HEK293 (cell line): ENCODE measurements around the gene DRC7.

Source experiments
- GLI2 ChIP-seq: fragments of 450-650 bp; formaldehyde crosslinking; IDR thresholded peaks from 2 replicates; pipeline ENCODE4; 2017; ENCODE audit warnings: missing biosample characterization, missing genetic modification characterization, low read depth, borderline replicate concordance
- GLI4 ChIP-seq: fragments of 450-650 bp; formaldehyde crosslinking; IDR thresholded peaks from 2 replicates; pipeline ENCODE4 v1.5.1; 2016; ENCODE audit warnings: missing biosample characterization, missing genetic modification characterization
- KLF16 ChIP-seq: fragments of 450-650 bp; formaldehyde crosslinking; IDR thresholded peaks from 2 replicates; pipeline ENCODE4 v1.5.1; 2017; ENCODE audit warnings: missing biosample characterization, missing genetic modification characterization
- SALL2 ChIP-seq: fragments of 450-650 bp; formaldehyde crosslinking; IDR thresholded peaks from 2 replicates; pipeline ENCODE4 v1.5.0; 2017; ENCODE audit warnings: missing biosample characterization, mild to moderate bottlenecking, missing genetic modification characterization, borderline replicate concordance
- SP7 ChIP-seq: fragments of 450-650 bp; formaldehyde crosslinking; IDR thresholded peaks from 2 replicates; pipeline ENCODE4 v1.5.1; 2016; ENCODE audit warnings: missing biosample characterization, missing genetic modification characterization
- ZFP41 ChIP-seq: fragments of 450-650 bp; formaldehyde crosslinking; IDR thresholded peaks from 2 replicates; pipeline ENCODE4 v1.5.1; 2016; ENCODE audit warnings: missing biosample characterization, missing genetic modification characterization, borderline replicate concordance
- ZIC2 ChIP-seq: fragments of 450-650 bp; formaldehyde crosslinking; IDR thresholded peaks from 2 replicates; pipeline ENCODE4 v1.5.1; 2016; ENCODE audit warnings: missing biosample characterization, missing genetic modification characterization
- ZNF10 ChIP-seq: fragments of 450-650 bp; formaldehyde crosslinking; IDR thresholded peaks from 2 replicates; pipeline ENCODE4 v1.5.1; 2017; ENCODE audit warnings: missing biosample characterization, missing genetic modification characterization
- ZNF146 ChIP-seq: fragments of 450-650 bp; formaldehyde crosslinking; IDR thresholded peaks from 2 replicates; pipeline ENCODE4 v1.5.1; 2016; ENCODE audit warnings: missing biosample characterization, missing genetic modification characterization
- ZNF175 ChIP-seq: fragments of 450-650 bp; formaldehyde crosslinking; IDR thresholded peaks from 2 replicates; pipeline ENCODE4 v1.5.1; 2016; ENCODE audit warnings: missing biosample characterization, missing genetic modification characterization
- ZNF223 ChIP-seq: fragments of 450-650 bp; formaldehyde crosslinking; IDR thresholded peaks from 2 replicates; pipeline ENCODE4 v1.5.1; 2016; ENCODE audit warnings: missing biosample characterization, missing genetic modification characterization
- ZNF274 ChIP-seq, 2 experiments: fragments of 200-500 bp in 1 of 2; fragments of 450-650 bp in 1 of 2; sonication (Bioruptor generic) in 1 of 2; formaldehyde crosslinking in 1 of 2; IDR thresholded peaks; 2 replicates each; pipeline versions ENCODE4 v1.5.1 to v1.6.1; 2014 to 2016; ENCODE audit warnings: borderline replicate concordance in 1 of 2, inconsistent platforms in 1 of 2, low read length in 1 of 2, missing biosample characterization in 1 of 2, missing genetic modification characterization in 1 of 2
- ZNF335 ChIP-seq: fragments of 450-650 bp; formaldehyde crosslinking; conservative IDR thresholded peaks from 2 replicates; pipeline ENCODE4 v1.5.1; 2016; ENCODE audit warnings: missing biosample characterization, missing genetic modification characterization
- ZNF473 ChIP-seq: fragments of 450-650 bp; formaldehyde crosslinking; IDR thresholded peaks from 2 replicates; pipeline ENCODE4 v1.5.1; 2017; ENCODE audit warnings: missing biosample characterization, missing genetic modification characterization
- ZNF48 ChIP-seq: fragments of 450-650 bp; formaldehyde crosslinking; IDR thresholded peaks from 2 replicates; pipeline ENCODE4 v1.5.1; 2016; ENCODE audit warnings: missing biosample characterization, missing genetic modification characterization
- ZNF555 ChIP-seq: fragments of 450-650 bp; formaldehyde crosslinking; conservative IDR thresholded peaks from 2 replicates; pipeline ENCODE4 v1.5.1; 2017; ENCODE audit warnings: missing biosample characterization, mild to moderate bottlenecking, missing genetic modification characterization, inconsistent platforms
- ZNF610 ChIP-seq: fragments of 450-650 bp; formaldehyde crosslinking; IDR thresholded peaks from 2 replicates; pipeline ENCODE4 v1.5.1; 2016; ENCODE audit warnings: missing biosample characterization, missing genetic modification characterization, borderline replicate concordance
- ZNF629 ChIP-seq: fragments of 450-650 bp; formaldehyde crosslinking; IDR thresholded peaks from 2 replicates; pipeline ENCODE4 v1.5.1; 2017; ENCODE audit warnings: missing biosample characterization, missing genetic modification characterization
- ZNF791 ChIP-seq: fragments of 450-650 bp; formaldehyde crosslinking; IDR thresholded peaks from 2 replicates; pipeline ENCODE4 v1.5.1; 2016; ENCODE audit warnings: missing biosample characterization, missing genetic modification characterization
- ZNF792 ChIP-seq: fragments of 450-650 bp; formaldehyde crosslinking; IDR thresholded peaks from 2 replicates; pipeline ENCODE4 v1.5.1; 2016; ENCODE audit warnings: missing biosample characterization, missing genetic modification characterization
- TF ChIP-seq, protein P1 (sequence below): fragments of 450-650 bp; formaldehyde crosslinking; IDR thresholded peaks from 2 replicates; pipeline ENCODE4 v1.5.1; 2017; ENCODE audit warnings: missing biosample characterization, missing genetic modification characterization
- TF ChIP-seq, protein P2 (sequence below): fragments of 450-650 bp; formaldehyde crosslinking; IDR thresholded peaks from 2 replicates; pipeline ENCODE4 v1.5.1; 2016; ENCODE audit warnings: missing biosample characterization, missing genetic modification characterization
- TF ChIP-seq, protein P3 (sequence below): fragments of 450-650 bp; formaldehyde crosslinking; IDR thresholded peaks from 2 replicates; pipeline ENCODE4 v1.5.1; 2016; ENCODE audit warnings: missing biosample characterization, missing genetic modification characterization
- TF ChIP-seq, protein P4 (sequence below): fragments of 450-650 bp; formaldehyde crosslinking; IDR thresholded peaks from 2 replicates; pipeline ENCODE4 v1.5.1; 2016; ENCODE audit warnings: missing biosample characterization, missing genetic modification characterization

DRC7 gene

DNA sequence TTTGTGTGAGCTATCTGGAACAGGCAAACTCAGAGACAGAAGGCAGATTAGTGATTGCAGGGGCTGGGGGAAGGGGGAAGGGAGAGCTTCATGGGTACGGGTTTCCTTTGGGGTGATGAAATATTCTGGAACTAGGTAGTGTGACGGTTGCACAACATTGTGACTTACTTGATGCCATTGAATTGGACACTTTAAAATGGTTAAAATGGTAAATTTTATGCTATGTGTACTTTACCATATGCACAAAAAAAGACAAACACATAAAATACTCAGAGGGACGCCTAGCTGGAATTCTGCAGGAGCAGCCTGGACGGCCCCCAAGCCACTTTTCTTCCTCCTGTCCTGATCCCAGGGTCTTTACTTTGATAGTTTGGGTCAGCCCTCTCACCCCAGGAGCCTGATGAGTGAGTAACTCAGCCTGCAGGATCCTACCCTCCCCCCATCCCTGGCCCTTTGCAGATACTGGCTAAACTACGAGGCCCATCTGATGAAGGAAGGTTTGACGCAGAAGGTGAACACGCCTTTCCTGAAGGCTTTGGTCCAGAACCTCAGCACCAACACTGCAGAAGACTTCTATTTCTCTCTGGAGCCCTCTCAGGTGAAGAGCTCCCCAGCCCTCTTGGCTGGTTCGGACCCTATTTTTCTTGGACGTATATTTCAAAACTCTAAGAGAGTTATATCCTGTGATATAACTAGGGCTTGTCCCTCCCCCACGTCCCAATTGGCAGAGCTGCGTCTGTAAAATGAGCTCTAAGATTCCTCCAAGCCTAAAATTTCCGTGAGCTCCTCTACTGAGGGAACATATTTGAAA, 18.7 kb upstream of the DRC7 start (continued):
- TF ChIP-seq, protein P1, sequence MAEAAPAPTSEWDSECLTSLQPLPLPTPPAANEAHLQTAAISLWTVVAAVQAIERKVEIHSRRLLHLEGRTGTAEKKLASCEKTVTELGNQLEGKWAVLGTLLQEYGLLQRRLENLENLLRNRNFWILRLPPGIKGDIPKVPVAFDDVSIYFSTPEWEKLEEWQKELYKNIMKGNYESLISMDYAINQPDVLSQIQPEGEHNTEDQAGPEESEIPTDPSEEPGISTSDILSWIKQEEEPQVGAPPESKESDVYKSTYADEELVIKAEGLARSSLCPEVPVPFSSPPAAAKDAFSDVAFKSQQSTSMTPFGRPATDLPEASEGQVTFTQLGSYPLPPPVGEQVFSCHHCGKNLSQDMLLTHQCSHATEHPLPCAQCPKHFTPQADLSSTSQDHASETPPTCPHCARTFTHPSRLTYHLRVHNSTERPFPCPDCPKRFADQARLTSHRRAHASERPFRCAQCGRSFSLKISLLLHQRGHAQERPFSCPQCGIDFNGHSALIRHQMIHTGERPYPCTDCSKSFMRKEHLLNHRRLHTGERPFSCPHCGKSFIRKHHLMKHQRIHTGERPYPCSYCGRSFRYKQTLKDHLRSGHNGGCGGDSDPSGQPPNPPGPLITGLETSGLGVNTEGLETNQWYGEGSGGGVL (tag by site-specific recombination): no peak
- no peak for TF ChIP-seq GLI4 (tag by site-specific recombination)
- no peak for TF ChIP-seq ZNF555 (tag by site-specific recombination)
- TF ChIP-seq GLI2: no peak
- no peak for TF ChIP-seq ZNF175 (tag by site-specific recombination)
- TF ChIP-seq ZIC2 (tag by site-specific recombination): peak; percentile 44
- TF ChIP-seq ZNF48 (tag by site-specific recombination): no peak
- no peak for TF ChIP-seq ZNF146 (tag by site-specific recombination)
- no peak for TF ChIP-seq ZNF223 (tag by site-specific recombination)
- TF ChIP-seq ZNF629 (tag by site-specific recombination): 0 out of 2 replicates have a peak, but pooled peaks have one; percentile 15
- TF ChIP-seq, protein P2, sequence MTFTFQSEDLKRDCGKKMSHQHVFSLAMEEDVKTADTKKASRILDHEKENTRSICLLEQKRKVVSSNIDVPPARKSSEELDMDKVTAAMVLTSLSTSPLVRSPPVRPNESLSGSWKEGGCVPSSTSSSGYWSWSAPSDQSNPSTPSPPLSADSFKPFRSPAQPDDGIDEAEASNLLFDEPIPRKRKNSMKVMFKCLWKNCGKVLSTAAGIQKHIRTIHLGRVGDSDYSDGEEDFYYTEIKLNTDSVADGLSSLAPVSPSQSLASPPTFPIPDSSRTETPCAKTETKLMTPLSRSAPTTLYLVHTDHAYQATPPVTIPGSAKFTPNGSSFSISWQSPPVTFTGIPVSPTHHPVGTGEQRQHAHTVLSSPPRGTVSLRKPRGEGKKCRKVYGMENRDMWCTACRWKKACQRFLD (tag by site-specific recombination): no peak
- no peak for TF ChIP-seq KLF16
- TF ChIP-seq SP7: 0 out of 2 replicates have a peak, but pooled peaks have one; percentile 17
- TF ChIP-seq, protein P3, sequence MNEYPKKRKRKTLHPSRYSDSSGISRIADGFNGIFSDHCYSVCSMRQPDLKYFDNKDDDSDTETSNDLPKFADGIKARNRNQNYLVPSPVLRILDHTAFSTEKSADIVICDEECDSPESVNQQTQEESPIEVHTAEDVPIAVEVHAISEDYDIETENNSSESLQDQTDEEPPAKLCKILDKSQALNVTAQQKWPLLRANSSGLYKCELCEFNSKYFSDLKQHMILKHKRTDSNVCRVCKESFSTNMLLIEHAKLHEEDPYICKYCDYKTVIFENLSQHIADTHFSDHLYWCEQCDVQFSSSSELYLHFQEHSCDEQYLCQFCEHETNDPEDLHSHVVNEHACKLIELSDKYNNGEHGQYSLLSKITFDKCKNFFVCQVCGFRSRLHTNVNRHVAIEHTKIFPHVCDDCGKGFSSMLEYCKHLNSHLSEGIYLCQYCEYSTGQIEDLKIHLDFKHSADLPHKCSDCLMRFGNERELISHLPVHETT: no peak
- TF ChIP-seq ZFP41 (tag by site-specific recombination): no peak
- TF ChIP-seq, protein P4, sequence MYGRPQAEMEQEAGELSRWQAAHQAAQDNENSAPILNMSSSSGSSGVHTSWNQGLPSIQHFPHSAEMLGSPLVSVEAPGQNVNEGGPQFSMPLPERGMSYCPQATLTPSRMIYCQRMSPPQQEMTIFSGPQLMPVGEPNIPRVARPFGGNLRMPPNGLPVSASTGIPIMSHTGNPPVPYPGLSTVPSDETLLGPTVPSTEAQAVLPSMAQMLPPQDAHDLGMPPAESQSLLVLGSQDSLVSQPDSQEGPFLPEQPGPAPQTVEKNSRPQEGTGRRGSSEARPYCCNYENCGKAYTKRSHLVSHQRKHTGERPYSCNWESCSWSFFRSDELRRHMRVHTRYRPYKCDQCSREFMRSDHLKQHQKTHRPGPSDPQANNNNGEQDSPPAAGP (tag by site-specific recombination): no peak
- no peak for TF ChIP-seq ZNF473 (tag by site-specific recombination)
- TF ChIP-seq ZNF335: peak; percentile 90
- no peak for TF ChIP-seq ZNF274 (IDR thresholded peaks at IDR 0.05; ENCODE audit: low read length)
- no peak for TF ChIP-seq ZNF274 (tag by site-specific recombination; IDR thresholded peaks at IDR 0.05; ENCODE audit: borderline replicate concordance)
- TF ChIP-seq ZNF610 (tag by site-specific recombination): no peak
- TF ChIP-seq SALL2 (tag by site-specific recombination): no peak
- TF ChIP-seq ZNF791: no peak
- peak; percentile 65; the same call in 1 of the 2 replicates for TF ChIP-seq ZNF10 (tag by site-specific recombination)
- no peak for TF ChIP-seq ZNF792 (tag by site-specific recombination)
